ENCODE results near the gene BOLA2B.
"Not testable (repeated sequence)": the region's sequence is repeated elsewhere in the genome, so short reads cannot be mapped to it uniquely, and the experiment has no call there.

Gene BOLA2B

DNA sequence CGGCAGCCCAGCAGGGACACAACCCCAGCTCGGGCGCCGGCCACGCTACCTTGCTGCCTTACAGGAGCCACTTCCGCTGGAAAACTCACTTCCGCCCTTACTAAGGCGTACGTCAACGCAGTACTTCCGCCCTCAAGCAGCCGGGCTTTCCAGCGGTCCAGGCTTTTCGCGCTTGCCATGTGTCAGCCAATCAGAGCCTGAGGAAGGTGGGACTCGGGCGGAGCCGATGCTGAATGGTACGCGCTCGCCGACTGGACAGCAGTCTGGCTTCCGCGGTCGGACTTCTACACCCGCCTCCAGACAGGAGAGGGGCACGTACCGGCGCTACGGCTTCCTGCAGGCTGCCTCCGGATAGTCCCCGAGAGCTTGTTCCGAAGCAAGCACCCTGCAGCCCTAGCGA, at the start of gene BOLA2B, which contains the start of gene SLX1A:
Gene BOLA2B (minus strand): TSS at position 52 of the 400 bp plus-strand sequence. CDS start 71 bp downstream, outside the sequence.
Gene SLX1A (plus strand): TSS at position 261 of the 400 bp plus-strand sequence. CDS start 210 bp downstream, outside the sequence.
- FAIRE-seq = peak; percentile 75

DNA sequence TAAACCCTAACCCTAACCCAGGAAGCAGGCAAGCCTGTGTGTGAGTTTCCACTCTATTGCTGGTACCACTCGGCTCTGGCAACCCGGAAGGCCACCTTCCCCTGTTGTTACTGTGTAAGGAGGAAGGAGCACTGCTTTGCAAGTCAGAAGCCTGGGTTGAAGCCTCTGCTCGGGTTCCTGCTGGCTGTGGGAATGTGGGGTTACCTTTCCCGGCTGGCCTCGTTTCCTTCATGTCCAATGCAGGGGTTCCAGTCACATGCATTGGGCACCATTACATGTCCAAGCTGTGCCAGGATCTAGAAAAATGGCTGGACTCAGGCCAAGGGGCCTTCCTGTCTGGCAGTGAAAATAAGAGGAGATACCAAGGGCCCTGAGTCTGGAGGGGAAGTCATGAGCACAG, 23.6 kb upstream of the BOLA2B start:
- not testable (repeated sequence) for FAIRE-seq

DNA sequence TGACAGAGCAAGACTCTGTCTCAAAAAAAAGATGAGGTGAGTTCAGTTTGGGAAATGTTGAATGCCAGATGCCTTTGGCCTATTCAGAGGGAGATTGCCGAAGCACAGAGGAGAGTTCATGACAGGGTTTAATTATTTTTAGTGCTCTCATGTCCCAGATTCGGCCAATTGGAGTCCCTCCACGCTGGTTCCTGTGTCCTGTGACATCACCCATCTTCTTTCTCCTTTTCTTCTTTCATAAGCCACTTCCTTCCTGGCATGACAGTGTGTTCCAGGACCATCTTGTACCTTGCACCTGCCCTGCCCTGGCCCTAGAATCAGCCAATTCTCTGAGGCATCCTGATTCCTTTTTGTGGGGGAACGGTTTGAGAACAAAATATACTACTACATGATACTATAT, 17.9 kb upstream of the BOLA2B start:
- not testable (repeated sequence) for FAIRE-seq

DNA sequence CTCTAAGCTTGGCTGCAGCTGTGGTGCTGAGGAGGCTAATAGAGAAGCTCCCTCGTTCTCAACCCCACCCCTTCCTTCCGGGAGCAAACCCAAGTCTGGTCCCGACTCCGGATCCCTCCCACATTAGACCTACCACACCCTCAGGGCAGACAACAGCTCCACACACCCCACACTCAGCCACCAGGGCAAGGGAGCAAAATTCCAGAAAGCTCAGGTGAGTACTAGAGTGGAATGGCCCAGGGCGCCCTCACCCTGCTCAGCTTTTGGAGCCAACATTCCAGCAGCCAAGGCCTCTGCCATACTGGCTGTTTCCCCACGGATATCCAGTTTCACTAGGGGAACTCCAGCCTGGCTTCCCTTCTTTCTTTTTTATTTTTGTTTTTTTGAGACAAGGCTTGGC, 15.6 kb upstream of the BOLA2B start:
- FAIRE-seq = not testable (repeated sequence)

DNA sequence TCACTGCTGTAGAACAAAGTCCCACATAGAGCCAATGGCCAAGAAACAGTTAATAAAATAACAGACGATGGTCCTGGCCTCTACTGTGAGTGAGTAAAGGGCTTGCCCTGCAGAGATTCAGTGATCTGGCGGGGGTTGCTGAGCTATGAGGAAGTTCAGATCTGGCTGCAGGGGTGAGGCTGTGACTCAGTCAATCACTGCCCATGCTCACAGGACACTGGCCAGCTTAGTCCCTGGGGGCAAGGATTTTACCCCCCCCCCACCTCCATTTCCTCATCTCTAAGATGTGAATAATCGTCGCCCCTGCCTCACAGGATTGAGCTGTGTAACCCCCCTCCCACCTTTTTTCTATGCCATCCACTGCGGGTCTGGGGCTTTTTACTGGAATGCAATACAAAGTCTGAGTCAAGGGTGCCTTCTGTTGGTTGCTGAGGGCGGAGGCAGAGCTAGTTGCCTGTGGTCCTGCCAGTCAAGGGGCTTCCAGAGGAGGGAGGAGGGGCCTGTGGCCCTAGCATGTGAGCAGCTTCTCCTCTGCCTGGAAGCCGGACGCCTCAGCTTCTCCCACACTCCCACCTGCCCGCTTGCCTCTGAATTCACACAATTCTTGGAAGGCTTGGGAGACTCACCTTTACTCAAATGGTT, 13.7 kb upstream of the BOLA2B start:
- not testable (repeated sequence) for FAIRE-seq

DNA sequence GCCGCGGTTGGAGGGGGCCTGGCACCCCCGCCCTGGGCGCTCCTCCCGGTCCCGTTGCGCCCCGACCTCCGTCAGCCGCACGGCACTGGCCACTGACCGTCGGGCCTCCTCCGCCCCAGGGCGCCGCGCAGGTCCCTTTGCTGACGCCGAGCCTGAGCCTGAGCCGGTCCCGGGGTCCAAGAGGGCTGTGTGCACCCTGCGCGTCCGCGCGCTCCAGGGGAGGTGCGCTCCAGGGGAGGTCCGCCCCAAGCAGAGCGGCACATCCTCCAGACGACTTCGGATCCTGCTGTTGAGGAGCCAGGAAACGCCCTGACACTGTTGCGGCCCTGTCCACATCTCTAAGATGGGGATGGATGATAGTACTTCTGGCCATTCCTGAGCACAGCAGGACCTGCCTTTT, 12.8 kb upstream of the BOLA2B start:
- not testable (repeated sequence) for FAIRE-seq

DNA sequence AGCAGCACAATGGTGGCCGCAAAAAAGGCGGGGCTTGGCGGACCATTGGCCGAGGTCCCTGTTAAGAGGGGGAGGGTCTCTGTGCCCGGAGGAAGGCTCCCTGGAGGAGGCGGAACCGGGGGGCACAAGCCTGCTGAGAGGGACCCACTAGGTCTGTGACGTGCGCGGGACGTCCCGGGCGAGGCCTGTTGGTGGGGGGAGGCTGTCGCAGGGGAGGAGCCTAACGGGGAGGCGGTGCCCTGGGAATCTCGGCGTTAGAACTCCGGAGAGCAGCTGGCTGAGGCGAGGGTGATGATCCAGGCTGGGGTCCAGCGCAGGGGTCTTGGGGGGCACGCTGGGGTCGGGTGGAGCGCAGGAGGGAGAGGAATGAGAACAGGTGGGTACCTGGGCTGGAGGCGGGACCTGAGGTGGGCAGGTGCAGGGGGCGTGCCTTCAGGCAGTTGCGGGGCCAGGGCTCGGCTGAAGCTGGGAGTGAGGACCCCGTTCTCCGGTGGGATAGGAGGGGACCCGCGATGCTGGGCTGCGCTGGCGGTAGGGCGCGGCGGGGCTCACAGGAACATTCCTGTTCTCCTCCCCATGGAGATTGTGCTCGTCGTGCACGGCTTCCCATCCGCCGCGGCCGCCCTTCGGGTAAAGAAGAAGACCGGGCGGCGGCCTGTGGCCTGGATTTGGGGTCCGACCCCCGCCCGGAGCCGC, 12.2 kb upstream of the BOLA2B start:
- FAIRE-seq = not testable (repeated sequence)

DNA sequence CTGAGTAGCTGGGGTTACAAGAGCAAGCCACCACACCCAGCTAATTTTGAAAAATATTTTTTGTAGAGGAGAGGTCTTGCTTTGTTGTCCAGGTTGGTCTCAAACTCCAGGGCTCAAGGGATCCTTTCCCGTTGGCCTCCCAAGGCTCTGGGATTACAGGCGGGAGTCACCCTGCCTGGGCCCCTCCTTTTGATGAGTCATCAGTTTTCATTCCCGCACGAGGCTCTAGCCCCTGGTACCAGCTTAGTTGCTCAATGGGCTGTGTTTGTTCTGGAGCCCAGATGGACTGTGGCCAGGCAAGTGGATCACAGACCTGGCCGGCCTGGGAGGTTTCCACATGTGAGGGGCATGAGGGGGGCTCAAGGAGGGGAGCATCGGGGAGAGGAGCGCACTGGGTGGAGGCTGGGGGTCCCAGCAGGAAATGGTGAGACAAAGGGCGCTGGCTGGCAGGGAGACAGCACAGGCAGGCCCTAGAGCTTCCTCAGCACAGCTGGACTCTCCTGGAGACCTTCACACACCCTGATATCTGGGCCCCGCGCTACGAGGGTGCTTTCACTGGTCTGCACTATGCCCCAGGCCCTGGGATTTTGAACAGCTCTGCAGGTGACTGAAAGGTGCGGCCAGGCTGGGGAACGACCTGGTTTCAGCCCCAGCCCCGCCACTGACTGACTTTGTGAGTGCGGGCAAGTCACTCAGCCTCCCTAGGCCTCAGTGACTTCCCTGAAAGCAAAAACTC, 6.3 kb upstream of the BOLA2B start:
- FAIRE-seq = not testable (repeated sequence)

DNA sequence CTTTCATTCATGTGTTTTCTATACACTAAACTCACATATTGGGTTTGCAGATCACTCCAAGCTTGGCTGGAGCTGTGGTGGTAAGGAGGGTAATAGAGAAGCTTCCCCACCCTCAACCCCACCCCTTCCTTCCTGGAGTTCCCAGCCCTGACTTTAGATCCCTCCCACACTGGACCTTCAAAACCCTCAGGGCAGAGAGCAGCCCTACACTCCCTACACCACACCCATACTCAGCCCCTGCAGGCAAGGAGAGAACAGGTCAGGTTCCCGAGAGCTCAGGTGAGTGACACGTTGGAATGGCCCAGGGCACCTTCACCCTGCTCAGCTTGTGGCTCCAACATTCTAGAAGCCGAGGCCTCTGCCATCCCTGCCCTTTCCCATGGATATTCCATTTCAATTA, 5.6 kb upstream of the BOLA2B start, which contains the start of gene SULT1A3:
Gene SULT1A3 (plus strand): TSS at position 207 of the 400 bp plus-strand sequence. CDS start 1,474 bp downstream, outside the sequence.
- FAIRE-seq = not testable (repeated sequence)

DNA sequence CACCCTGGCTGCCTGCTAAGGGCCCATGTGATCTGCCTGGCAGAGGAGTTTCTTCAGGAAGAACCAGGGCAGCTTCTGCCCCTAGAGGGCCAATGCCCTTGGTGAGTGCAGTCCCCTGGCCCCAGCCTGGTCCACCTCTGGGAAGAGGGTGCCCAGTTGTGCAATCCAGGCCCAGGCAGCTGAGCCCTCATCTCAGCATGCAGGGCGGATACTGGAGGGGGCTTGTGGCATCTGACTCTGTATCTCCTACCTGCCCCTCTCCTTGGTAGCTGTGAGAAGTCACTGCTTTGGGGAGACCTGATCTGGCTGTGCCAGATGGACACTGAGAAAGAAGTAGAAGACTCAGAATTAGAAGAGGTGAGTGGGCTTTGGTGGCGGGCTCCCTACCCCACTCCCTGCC, 3.5 kb upstream of the BOLA2B start:
- not testable (repeated sequence) for FAIRE-seq

DNA sequence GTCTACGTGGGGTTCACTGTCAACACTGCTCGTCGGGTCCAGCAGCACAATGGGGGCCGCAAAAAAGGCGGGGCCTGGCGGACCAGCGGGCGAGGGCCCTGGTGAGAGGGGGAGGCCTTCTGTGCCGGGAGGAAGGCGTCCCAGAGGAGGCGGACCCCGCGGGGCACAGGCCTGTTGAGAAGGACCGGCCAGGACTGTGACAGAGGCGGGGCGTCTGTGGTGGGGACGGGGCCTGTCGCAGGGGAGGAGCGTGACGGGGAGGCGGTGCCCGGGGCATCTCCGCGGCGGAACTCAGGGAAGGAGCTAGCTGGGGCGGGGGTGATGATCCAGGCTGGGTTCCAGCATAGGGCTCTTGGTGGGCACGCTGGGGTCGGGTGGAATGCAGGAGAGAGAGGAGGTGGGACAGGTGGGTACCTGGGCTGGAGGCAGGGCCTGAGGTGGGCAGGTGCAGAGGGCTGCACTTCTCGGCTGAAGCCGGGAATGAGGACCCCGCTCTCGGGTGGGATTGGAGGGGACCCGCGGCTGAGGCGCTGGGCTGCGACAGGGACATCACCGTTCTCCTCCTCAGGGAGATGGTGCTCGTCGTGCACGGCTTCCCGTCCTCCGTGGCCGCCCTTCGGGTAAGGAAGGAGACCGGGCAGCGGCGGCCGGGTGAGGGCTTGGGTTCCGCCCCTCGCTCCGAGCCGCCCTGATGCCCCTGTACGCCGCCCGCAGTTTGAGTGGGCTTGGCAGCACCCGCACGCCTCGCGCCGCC, 883 bp upstream of the BOLA2B start:
- not testable (repeated sequence) for FAIRE-seq

DNA sequence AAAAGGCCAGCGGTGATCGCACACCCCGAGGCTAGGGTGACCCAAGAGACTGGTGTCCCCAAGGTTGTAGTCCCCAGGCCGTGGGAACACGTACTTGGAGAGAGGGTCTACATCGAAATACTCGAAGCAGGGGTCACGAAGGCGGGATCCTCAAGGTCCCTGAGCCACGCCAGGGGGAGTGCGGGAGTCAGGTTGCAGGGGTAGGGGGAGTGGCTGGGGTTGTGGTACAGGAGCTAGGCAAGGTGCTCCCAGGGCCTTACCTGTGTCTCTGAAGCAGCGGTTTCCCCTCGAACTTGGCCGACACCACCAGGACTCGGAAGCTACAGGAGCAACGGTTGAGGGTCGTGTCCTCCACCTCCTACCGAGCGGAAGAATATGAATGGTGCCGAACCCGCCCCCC, 368 bp downstream of the BOLA2B start:
- FAIRE-seq = not testable (repeated sequence)

DNA sequence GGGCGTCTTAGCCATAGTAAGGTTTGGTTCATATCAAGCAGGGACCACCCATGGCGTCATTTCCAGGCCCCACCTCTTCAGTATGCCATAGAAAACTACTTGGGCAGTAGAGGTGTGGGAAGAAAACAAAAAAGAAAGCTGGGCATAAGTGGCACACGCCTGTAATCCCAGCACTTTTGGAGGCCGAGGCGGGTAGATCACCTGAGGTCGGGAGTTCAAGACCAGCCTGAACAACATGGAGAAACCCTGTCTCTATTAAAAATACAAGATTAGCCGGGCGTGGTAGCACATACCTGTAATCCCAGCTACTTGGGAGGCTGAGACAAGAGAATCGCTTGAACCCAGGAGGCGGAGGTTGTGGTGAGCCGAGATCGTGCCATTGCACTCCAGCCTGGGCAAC, 2.3 kb downstream of the BOLA2B start:
- FAIRE-seq = not testable (repeated sequence)

DNA sequence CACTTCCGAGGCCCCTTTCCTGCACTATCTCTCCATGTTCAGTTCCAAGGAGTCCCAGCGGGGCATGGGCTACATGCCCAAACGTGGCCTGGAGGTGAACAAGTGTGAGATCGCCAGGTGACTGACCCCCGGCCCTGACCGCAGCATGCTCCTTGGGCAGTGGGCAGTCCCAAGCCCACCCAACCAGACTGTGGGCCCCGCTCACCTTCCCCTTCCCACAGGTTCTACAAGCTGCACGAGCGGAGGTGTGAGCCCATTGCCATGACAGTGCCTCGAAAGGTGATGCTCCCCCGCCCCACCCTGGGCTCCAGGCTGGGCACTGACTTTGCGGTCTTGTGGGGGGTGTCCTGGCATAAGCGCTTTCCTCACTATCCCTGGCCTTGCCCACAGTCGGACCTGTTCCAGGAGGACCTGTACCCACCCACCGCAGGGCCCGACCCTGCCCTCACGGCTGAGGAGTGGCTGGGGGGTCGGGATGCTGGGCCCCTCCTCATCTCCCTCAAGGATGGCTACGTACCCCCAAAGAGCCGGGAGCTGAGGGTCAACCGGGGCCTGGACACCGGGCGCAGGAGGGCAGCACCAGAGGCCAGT, 5.4 kb downstream of the BOLA2B start:
- no peak for FAIRE-seq

DNA sequence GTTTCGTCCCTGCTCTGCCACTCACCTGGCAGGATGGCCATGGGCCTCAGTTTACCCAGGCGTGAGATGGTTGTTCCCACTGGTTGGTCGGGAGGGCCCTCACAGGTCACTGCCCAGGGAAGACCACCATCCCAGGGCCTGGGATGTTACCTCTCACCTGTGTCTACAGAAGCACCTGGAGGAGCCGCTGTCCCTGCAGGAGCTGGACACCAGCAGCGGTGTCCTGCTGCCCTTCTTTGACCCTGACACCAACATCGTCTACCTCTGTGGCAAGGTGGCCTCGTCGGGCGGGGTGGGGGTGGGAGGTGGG, 6.0 kb downstream of the BOLA2B start:
- FAIRE-seq = no peak

DNA sequence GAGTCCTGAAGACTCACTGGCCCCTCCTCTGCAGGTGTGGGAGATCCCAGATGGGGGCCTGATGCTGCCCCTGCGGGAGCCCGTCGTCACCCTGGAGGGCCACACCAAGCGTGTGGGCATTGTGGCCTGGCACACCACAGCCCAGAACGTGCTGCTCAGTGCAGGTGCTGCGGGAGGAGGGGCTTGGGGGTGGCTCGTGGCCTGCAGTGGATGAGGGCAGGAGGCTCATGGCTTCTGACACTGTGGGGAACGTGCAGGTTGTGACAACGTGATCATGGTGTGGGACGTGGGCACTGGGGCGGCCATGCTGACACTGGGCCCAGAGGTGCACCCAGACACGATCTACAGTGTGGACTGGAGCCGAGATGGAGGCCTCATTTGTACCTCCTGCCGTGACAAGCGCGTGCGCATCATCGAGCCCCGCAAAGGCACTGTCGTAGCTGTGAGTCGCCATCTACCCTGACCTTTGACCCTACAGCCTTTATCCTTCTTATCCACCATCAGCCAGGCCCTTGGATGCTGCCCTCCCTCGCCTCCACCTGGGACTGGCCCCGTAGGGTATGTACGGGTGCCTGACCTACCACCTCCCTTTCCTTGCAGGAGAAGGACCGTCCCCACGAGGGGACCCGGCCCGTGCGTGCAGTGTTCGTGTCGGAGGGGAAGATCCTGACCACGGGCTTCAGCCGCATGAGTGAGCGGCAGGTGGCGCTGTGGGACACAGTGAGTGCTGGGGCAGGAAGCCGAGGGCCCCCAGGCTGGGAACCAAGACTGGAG, 6.5 kb downstream of the BOLA2B start:
- FAIRE-seq = no peak

DNA sequence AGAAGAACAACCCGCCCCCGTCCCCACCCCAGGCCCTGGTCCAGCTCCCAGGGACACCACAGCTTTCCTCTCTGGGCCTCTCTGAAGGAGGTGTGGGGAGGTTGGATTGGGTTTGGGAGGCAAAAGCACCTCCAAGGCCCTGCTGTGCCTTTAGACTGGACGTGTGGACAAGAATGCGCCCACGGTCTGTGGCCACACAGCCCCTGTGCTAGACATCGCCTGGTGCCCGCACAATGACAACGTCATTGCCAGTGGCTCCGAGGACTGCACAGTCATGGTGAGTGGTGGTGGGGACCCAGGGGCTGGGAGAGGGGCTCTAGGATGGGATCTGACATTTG, 7.1 kb downstream of the BOLA2B start:
- FAIRE-seq = no peak

DNA sequence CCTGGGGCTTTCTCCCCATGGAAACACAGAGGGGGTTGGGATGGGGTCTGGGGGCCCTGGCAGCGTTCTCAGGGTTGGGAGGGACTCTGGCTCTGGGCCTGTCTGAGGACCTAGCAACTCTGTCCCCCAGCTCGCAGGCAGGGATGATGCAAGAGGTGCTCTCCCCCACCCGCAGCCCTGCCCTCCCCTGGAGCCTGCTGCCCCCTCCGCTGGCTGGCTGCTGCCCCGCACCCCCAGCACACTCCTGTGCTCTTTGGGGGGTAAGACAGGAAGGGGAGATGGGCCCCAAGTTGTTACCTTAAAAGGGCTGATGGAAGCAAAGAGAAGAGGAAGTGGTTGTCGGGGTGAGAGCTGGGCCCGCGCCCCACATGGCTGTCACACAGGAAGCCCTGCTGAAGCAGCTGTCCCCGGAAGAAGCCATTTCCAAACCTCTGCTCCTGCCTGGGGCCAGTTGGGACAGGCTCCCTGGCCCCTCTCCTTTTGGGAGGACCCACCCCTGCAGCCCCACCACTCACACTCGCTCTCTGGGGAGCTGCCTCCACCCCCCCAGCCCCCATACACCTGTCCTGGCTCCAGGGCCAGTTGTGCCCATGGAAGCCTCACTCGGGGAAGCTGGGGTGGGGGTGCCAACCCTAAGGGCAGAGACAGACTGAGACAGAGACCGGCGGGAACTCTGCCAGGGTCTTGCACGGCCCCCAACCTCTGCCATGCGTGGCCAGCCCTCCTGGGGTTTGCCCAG, 7.6 kb downstream of the BOLA2B start:
- FAIRE-seq = no peak

DNA sequence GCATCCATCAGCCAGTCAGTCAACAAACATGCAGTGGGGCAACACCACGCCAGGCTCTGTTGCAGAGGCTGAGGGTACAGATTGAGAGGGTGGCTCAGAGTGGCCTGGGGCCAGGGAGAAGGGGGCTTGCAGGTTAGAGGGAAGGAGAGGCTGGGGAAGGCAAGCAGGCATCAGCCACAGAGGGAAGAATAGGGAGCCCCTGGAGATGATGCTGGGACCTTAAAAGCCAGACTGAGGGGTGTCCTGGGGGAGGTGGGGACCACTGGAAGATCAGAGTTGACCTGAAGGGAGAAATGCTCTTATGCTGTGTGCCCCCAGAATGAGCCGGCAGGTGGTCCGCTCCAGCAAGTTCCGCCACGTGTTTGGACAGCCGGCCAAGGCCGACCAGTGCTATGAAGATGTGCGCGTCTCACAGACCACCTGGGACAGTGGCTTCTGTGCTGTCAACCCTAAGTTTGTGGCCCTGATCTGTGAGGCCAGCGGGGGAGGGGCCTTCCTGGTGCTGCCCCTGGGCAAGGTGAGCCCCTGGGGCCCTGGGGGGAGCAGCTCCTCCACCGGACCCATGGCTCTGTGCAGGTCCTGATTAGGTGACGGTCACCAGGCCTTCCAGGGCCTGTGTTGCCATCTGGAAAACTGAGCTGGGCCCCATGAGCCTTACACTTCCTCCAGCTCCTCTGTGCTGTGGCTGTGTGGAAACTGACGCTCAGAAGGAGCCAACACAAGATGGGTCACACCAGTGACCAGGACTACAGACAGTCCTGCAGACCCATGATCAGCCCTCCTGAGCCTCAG, 8.4 kb downstream of the BOLA2B start:
- FAIRE-seq = no peak

Data from colon (tissue), 2 donors.